HepG2 (cell line): ENCODE measurements around the gene ARL2. TPM values are rescaled to one million over a fixed set of nuclear protein-coding genes. Genes with fewer than 3 reads are reported as not detected.

ENCODE experiments used
- ATAD3A ChIP-seq: sonication (generic); formaldehyde crosslinking; IDR thresholded peaks from 2 replicates; pipeline ENCODE4 v1.4.0; 2020; ENCODE audit warnings: missing genetic modification reagents
- BRCA1 ChIP-seq: sonication (generic); formaldehyde crosslinking; IDR thresholded peaks from 2 replicates; pipeline ENCODE4 v1.4.0; 2020; ENCODE audit warnings: missing genetic modification reagents
- ELF4 ChIP-seq: sonication (generic); formaldehyde crosslinking; IDR thresholded peaks from 2 replicates; pipeline ENCODE4 v1.5.0; 2020; ENCODE audit warnings: missing genetic modification reagents, mild to moderate bottlenecking, moderate library complexity, borderline replicate concordance
- FIP1L1 ChIP-seq: fragments of 200-400 bp; formaldehyde crosslinking; IDR thresholded peaks from 2 replicates; pipeline ENCODE4 v1.6.1; 2018; ENCODE audit warnings: low read depth, mild to moderate bottlenecking, low read length, moderate library complexity, borderline replicate concordance; ENCODE audit not compliant: insufficient read depth
- FOSL1 ChIP-seq: sonication (generic); formaldehyde crosslinking; IDR thresholded peaks from 2 replicates; pipeline ENCODE4 v1.9.0; 2021; ENCODE audit warnings: missing genetic modification reagents, borderline replicate concordance
- HMGXB3 ChIP-seq: sonication (generic); formaldehyde crosslinking; IDR thresholded peaks from 2 replicates; pipeline ENCODE4 v1.4.0; 2020; ENCODE audit warnings: missing genetic modification reagents, borderline replicate concordance
- MED1 ChIP-seq: sonication (generic); formaldehyde crosslinking; IDR thresholded peaks from 2 replicates; pipeline ENCODE4 v1.4.0; 2020; ENCODE audit warnings: missing genetic modification reagents
- MTERF4 ChIP-seq: sonication (generic); formaldehyde crosslinking; IDR thresholded peaks from 2 replicates; pipeline ENCODE4 v1.8.0; 2023; ENCODE audit warnings: mild to moderate bottlenecking, missing genetic modification reagents
- NFKBIZ ChIP-seq: IDR thresholded peaks from 2 replicates; pipeline ENCODE4 v1.6.1; 2018; ENCODE audit warnings: missing genetic modification reagents, missing compliant biosample characterization
- RFX3 ChIP-seq: IDR thresholded peaks from 2 replicates; pipeline ENCODE4 v1.6.1; 2016; ENCODE audit warnings: missing biosample characterization, missing genetic modification reagents
- SNAI1 ChIP-seq: sonication (generic); formaldehyde crosslinking; IDR thresholded peaks from 2 replicates; pipeline ENCODE4 v1.5.0; 2020; ENCODE audit warnings: mild to moderate bottlenecking, missing genetic modification reagents, borderline replicate concordance
- ZNF230 ChIP-seq: sonication (generic); formaldehyde crosslinking; IDR thresholded peaks from 2 replicates; pipeline ENCODE4 v1.4.0; 2020; ENCODE audit warnings: mild to moderate bottlenecking, missing genetic modification reagents
- ZNF597 ChIP-seq: sonication (generic); formaldehyde crosslinking; IDR thresholded peaks from 2 replicates; pipeline ENCODE4 v1.5.0; 2020; ENCODE audit warnings: missing genetic modification reagents
- ZNF7 ChIP-seq: IDR thresholded peaks from 2 replicates; pipeline ENCODE4 v1.6.1; 2016; ENCODE audit warnings: missing biosample characterization, missing genetic modification reagents
- ZNF720 ChIP-seq: sonication (generic); formaldehyde crosslinking; IDR thresholded peaks from 2 replicates; pipeline ENCODE4 v1.4.0; 2020; ENCODE audit warnings: missing genetic modification reagents
- ZNF724P ChIP-seq: sonication (generic); formaldehyde crosslinking; IDR thresholded peaks from 2 replicates; pipeline ENCODE4 v1.8.0; 2022; ENCODE audit warnings: missing genetic modification reagents, borderline replicate concordance
- ZNF740 ChIP-seq: sonication (generic); formaldehyde crosslinking; IDR thresholded peaks from 2 replicates; pipeline ENCODE4 v1.4.0; 2020; ENCODE audit warnings: missing genetic modification reagents
- ZSCAN31 ChIP-seq: sonication (generic); formaldehyde crosslinking; IDR thresholded peaks from 2 replicates; pipeline ENCODE4 v1.5.0; 2020; ENCODE audit warnings: low read depth, mild to moderate bottlenecking, missing genetic modification reagents
- polyA plus RNA-seq, 8 experiments: library from polyadenylated mRNA; depleted of rRNA in 3 of 8; stranded (reverse) in 7 of 8; unstranded in 1 of 8; fragments of >200 nt; fragmentation: Illumina TruSeq in 4 of 8; extraction: Trizol in 4 of 8; gene quantifications; 2 replicates each; pipeline versions ENCODE4 v1.2.1 to v1.2.3, GENCODE V29; 2011 to 2016; ENCODE audit warnings: low read depth in 4 of 8, missing spikeins in 1 of 8, mixed read lengths in 1 of 8; ENCODE audit not compliant: insufficient read depth in 1 of 8
- total RNA-seq, 5 experiments: library from RNA; depleted of rRNA; stranded (reverse); fragments of >200 nt; fragmentation: Illumina TruSeq; extraction: Trizol; gene quantifications; 2 replicates each; pipeline ENCODE4 v1.2.3, GENCODE V29; 2016; ENCODE audit warnings: low read depth in 1 of 5
- TF ChIP-seq, protein P1 (sequence below): IDR thresholded peaks from 2 replicates; pipeline ENCODE4 v1.6.1; 2016; ENCODE audit warnings: control low read depth
- TF ChIP-seq, protein P2 (sequence below): sonication (generic); formaldehyde crosslinking; IDR thresholded peaks from 2 replicates; pipeline ENCODE4 v1.4.0; 2020; ENCODE audit warnings: mild to moderate bottlenecking, missing genetic modification reagents

ARL2 gene
- total and polyA plus RNA-seq, 2 of the 13 experiments (the other 11 are each of a cell fraction or from before 2014, with no cell fraction given): 82.9 to 84.4 TPM

DNA sequence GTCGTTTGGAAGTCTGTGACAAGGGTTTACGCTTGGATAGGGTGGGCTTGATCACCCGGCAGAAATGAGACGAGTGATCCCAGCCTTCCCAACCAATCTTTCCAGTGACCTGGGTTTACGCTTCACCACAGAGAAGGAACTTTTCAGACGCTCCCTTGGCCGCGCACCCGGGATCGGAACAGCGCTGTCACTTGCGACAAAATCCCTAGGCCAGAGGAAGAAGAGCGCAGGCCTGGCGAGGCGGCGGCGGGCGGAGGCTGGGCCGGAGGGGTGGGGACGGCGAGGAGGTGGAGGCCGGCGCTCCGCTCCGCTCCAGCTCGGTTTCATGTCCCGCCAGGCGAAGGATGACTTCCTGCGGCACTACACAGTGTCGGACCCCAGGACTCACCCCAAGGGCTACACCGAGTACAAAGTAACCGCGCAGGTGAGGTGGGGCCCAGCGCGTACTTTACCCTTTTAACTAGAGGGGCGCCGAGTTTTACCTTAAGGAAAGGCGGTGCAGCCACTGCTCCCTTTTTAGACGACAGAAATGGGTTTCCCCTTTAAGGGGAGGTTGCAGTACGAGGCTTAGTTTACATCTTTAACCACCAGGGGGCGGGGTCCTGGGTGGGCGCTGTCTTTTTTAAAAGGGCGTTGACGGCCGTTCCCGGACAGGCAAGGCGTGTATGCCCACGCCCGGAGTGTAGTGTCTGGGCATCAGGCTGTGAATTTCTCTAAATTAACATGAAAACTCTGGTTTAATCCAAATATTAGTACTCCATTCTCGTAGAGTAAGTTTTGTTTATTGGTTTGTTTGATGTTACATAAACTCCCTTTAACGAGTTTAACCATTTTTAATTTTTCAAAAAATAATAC lies 13.5 kb downstream of the ARL2 start, which contains the start of gene SNX15 (continued):
- 0 out of 2 replicates have a peak, but pooled peaks have one; percentile 16 for TF ChIP-seq ZSCAN31
- TF ChIP-seq NFKBIZ: no peak
- TF ChIP-seq ZNF7: no peak
- no peak for TF ChIP-seq ZNF720 (CRISPR knock-in tag)
- no peak for TF ChIP-seq ATAD3A (CRISPR knock-in tag)
- TF ChIP-seq ZNF724P: no peak
- no peak for TF ChIP-seq MTERF4 (CRISPR knock-in tag)
- peak; percentile 67 for TF ChIP-seq MED1 (CRISPR knock-in tag)
- no peak for TF ChIP-seq FOSL1 (CRISPR knock-in tag)
- TF ChIP-seq ELF4 (CRISPR knock-in tag): no peak
- no peak for TF ChIP-seq RFX3
- no peak for TF ChIP-seq ZNF740 (CRISPR knock-in tag)
- peak; percentile 83 for TF ChIP-seq ZNF230 (CRISPR knock-in tag)
- no peak; the same call in none of the 2 replicates for TF ChIP-seq HMGXB3 (CRISPR knock-in tag)
- TF ChIP-seq, protein P1, sequence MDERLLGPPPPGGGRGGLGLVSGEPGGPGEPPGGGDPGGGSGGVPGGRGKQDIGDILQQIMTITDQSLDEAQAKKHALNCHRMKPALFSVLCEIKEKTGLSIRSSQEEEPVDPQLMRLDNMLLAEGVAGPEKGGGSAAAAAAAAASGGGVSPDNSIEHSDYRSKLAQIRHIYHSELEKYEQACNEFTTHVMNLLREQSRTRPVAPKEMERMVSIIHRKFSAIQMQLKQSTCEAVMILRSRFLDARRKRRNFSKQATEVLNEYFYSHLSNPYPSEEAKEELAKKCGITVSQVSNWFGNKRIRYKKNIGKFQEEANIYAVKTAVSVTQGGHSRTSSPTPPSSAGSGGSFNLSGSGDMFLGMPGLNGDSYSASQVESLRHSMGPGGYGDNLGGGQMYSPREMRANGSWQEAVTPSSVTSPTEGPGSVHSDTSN: no peak
- no peak for TF ChIP-seq ZNF597 (CRISPR knock-in tag)
- no peak for TF ChIP-seq BRCA1 (CRISPR knock-in tag)
- TF ChIP-seq FIP1L1: no peak
- TF ChIP-seq, protein P2, sequence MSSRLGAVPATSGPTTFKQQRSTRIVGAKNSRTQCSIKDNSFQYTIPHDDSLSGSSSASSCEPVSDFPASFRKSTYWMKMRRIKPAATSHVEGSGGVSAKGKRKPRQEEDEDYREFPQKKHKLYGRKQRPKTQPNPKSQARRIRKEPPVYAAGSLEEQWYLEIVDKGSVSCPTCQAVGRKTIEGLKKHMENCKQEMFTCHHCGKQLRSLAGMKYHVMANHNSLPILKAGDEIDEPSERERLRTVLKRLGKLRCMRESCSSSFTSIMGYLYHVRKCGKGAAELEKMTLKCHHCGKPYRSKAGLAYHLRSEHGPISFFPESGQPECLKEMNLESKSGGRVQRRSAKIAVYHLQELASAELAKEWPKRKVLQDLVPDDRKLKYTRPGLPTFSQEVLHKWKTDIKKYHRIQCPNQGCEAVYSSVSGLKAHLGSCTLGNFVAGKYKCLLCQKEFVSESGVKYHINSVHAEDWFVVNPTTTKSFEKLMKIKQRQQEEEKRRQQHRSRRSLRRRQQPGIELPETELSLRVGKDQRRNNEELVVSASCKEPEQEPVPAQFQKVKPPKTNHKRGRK: no peak
- TF ChIP-seq SNAI1: 0 out of 2 replicates have a peak, but pooled peaks have one; percentile 61
